ENCODE measurements around the gene PRKAG2.

Gene PRKAG2

DNA sequence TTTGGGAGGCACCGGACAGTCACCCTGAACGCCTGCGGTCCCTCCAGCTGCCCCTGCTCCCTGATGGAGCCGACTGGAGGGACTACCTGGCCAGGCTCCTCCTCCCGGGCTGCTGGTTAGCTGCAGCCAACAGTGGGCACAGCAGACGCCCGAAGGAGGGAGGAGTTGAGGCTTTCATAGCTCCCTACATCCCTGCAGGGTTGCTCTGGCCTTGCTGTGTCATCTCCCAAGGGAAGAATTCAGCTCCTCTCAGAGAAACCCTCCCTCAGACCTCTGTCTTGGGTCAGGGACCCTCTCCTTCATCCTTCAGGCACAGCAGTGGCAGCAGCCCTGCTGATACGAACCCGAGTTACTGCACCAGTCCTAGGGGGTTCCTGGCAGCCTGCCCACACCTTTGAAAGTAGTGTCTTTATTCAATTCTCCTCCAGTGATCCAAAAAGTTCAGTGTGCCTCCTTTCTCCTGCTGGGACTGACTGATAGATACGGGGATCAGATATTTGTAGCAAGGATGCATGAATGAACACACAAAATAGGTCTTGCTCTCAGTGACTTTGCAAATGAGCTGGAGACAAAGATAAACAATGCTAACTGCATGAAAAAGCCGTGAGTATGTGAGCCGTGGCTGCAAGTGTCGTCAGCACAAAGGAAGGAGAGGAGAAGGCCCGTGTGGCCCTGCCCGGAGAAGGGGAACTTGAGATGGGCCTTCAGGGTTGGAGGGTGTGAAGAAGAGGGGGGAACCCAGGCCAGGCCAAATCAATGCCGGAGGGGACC lies 136.6 kb downstream of the PRKAG2 start:
- DNase-seq = no peak

DNA sequence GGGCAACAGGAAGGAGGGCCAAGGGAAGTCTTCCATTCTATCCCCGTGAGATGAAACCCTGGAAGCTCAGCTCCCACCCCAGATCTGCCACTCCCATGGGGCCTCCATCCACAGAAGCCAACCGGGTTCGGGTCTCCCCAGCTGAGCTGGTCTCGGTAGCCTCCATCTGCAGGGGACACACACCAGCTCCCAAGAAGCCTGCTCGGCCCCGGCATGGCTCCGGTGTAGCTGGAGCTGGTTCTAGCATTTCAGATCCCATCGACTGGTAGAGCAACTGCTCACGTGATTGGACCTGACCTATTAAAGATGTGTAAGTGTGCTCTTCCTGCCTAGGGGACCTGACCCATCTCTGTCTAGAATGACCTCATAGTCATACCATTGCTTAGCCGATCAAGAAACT lies 138.0 kb downstream of the PRKAG2 start:
- no peak for DNase-seq

GRCh38 chr7:151736403-151736909 lies 140.5 kb downstream of the PRKAG2 start:
- no peak for DNase-seq

GRCh38 chr7:151735851-151736402 lies 141.0 kb downstream of the PRKAG2 start:
- no peak for DNase-seq

GRCh38 chr7:151735186-151735850 lies 141.6 kb downstream of the PRKAG2 start:
- no peak for DNase-seq

DNA sequence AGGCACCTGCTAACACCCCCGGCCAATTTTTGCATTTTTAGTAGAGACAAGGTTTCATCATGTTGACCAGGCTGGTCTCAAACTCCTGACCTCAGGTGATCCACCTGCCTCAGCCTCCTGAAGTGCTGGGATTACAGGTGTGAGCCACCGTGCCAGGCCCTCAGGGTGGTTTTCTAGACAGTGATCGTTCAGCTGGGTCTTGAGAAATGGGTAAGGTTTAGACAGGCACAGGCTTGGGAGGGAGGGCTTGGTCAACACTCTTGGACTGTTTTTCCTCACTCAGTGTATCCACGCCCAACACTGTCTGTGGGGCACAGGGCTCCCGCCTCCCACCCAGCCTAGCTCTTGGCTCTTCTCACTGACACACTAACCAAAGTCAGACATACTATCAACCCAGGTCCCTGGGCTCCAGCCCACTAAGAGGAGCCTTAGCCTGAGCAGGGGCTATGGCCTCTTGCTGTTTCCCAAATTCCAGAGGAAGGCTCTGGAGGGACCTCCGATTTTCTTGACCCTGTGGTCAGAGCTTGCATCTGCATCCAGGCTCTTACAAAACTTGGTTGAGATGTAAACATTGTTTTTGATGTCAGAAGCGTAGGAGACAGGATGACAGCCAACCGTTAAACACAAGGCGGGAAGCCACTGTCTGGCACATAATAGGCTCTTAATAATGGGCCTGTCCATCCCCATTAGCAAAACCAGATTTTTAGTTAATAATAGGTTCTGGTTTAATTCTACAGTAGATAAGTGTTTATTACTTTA lies 143.9 kb downstream of the PRKAG2 start:
- DNase-seq = no peak

DNA sequence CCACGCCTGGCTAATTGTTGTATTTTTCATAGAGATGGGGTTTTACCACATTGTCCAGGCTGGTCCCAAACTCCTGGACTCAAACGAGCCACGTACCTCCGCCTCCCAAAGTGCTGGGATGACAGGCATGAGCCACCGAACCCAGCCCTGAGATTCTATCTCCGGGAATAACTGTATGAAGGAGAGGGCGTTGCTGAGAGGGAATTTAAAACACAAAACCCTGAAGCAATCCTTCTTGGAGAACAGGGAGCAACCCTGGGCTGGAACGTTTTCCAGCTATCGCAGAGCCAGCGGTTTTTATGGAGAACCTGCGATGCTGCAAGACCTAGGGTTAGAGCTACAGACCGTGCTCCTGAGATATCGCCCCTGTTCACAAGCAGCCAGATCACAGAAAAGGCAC lies 144.6 kb downstream of the PRKAG2 start:
- no peak for DNase-seq

GRCh38 chr7:151731022-151731441 lies 145.9 kb downstream of the PRKAG2 start:
- DNase-seq = no peak

DNA sequence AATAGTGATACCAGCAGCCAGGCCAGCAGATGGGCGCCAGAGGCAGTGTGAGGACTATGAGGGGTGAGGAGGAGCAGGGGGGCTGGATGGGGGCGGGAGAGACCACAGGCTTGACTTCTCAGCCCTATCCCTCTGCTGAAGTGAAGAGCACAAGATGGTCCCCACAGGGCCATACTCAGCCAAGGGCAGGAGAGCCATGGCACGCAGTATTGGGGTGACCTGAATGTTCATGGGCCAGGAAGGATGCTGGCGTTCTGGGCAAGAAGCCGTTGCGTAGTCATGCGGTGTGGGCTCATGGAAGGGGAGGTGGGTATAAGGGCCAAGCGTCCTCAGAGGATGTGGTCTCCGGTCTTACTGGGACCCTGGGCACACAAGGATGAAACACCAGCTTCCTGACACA lies 146.3 kb downstream of the PRKAG2 start:
- DNase-seq = no peak

- no peak for DNase-seq
Measured at GRCh38 chr7:151729521-151729921, 147.4 kb downstream of the PRKAG2 start.

GRCh38 chr7:151728746-151729145 lies 148.2 kb downstream of the PRKAG2 start:
- no peak for DNase-seq

- DNase-seq = no peak
Measured at GRCh38 chr7:151728286-151728660, 148.6 kb downstream of the PRKAG2 start.

DNA sequence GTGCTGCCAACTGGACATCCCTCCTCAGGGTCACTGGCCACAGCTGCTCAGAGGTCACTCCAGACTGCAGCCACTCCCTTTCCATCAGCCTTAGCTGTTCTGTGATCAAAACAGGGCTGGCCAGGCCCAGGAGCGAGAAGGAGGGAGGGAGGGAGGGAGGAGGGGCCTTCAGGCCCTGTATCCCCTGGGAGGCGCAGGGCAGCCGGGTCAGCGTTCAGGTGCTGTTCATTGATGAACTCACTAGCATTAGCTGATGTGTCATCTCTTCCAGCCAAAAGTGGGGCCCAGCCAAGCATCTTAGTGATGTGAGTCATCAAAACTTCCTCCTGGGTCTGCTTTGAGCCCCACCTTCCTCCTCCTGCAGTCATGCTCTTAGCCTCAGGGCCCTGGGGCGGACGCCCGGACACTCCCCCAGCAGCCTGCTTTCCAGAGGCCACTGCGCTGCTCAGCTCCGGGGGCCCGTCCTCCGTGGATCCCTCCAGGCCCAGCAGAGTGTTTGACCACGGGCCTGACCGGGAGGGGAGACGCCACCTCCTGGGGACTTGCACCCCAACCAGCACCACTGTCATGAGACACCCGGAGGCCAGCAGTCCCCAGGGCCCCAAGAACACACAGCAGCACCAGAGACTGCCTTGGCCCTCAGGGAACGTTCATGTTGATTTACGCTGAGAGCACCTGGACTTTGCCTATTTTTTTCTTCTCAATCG lies 149.2 kb downstream of the PRKAG2 start:
- DNase-seq = peak; percentile 79

- DNase-seq = no peak
Measured at GRCh38 chr7:151726652-151727578, 150.0 kb downstream of the PRKAG2 start.

DNA sequence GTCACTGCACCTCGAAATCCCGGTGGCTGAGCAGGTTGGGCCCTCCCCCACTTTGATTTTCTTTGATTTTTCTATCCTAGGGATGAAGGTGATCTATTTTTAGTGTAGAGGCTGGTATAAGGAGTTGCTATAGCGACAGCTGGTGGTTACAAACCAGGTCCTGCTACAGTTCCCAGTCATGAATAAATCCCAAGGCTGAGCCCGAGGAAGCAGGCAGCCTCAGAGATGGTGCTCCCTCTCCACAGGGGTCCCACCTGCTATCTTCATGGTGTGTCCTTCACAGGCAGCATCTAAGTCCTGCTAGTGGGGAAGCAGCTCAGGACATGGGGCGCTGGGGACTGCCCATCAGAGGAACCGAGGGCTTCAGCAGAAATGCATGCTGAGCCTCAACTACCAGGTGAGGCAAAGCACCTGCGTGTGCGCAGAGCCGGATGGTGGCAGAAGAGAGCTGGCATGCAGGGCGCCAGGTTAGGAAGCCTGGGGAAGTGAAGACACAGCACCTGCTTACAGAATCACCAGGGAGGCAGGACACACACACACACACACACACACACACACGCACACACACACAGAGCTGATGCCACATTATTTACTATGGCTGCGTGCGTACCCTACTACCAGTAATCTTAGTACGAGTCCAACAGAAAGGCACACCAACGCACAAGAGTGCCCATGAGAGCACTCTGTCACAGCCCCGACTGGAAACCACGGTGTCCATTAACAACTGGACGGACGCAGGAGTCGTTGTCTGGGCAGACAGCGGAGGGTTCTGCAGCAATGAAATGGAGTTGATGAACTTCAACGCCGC lies 150.9 kb downstream of the PRKAG2 start:
- no peak for DNase-seq

DNA sequence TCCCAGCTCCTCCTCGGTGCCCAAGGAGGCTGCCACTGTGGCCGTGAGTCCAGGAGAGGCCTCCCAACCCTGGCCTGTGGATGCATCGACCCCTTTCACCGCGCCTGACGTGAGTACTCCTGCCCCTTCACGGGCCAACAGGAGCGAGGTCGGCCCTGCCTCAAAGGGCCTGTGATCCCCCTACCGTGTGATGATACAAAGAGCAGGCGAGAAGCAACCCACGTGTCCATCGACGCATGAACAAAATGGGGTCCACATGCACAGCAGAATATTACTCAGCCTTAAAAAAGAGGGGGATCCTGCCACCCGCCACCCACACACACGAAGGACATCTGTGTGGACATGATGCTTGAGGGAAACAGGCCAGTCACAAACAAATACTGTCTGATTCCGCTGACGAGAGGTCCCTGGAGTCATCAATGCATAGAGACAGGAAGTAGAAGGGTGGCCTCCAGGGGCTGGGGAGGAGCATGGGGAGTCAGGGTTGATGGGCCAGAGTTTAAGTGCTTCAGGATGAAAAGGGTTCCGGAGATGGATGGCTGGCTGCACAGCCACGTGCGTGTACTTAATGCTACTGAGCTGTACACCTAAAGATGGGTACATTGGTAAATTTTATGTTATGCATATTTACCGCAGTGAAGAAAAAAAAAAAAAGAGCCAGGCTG lies 151.9 kb downstream of the PRKAG2 start:
- DNase-seq = no peak

- no peak for DNase-seq
Measured at GRCh38 chr7:151724250-151724915, 152.5 kb downstream of the PRKAG2 start.

GRCh38 chr7:151723321-151723720 lies 153.6 kb downstream of the PRKAG2 start:
- DNase-seq = no peak

- DNase-seq = no peak
Measured at GRCh38 chr7:151722533-151722932, 154.4 kb downstream of the PRKAG2 start.

Measured in stimulated activated CD4-positive, alpha-beta T cell treated with anti-CD3 and anti-CD28 coated beads, Interleukin-1b, Interleukin-23, amount 100 ng/mL, for 48 hours (primary cell).